Measurements from ENCODE around the gene HS3ST4.

DNA sequence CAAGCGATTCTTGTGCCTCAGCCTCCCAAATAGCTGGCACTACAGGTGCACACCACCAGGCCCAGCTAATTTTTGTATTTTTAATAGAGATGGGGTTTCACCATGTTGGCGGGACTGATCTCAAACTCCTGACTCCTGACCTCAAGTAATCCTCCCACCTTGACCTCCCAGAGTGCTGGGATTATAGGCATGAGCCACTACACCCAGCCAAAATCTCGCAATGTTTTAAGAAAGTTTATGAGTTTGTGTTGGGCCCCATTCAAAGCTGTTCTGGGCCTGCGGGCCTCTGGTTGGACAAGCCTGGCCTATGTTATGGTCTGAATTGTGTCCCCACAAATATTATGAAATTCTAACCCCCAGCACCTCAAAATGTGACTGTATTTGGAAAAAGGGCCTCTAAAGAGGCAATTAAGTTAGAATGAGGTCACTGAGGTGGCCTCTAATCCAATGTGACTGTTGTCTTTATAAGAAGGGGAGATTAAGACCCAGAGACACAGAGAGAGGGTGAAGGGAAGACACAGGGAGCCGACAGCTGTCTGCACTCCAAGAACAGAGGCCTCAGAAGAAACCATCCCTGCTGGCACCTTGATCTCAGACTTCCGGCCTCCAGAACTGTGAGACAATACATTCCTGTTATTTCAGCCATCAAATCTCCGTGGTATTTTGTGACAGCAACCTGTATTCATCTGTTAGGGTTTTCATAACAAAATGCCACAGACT is 469.9 kb downstream of the HS3ST4 start:
- TF ChIP-seq POLR2A (IDR thresholded peaks at IDR 0.05; ENCODE audit: borderline replicate concordance, extremely low read depth, insufficient read depth, insufficient read length): no peak
- TF ChIP-seq, protein P1, sequence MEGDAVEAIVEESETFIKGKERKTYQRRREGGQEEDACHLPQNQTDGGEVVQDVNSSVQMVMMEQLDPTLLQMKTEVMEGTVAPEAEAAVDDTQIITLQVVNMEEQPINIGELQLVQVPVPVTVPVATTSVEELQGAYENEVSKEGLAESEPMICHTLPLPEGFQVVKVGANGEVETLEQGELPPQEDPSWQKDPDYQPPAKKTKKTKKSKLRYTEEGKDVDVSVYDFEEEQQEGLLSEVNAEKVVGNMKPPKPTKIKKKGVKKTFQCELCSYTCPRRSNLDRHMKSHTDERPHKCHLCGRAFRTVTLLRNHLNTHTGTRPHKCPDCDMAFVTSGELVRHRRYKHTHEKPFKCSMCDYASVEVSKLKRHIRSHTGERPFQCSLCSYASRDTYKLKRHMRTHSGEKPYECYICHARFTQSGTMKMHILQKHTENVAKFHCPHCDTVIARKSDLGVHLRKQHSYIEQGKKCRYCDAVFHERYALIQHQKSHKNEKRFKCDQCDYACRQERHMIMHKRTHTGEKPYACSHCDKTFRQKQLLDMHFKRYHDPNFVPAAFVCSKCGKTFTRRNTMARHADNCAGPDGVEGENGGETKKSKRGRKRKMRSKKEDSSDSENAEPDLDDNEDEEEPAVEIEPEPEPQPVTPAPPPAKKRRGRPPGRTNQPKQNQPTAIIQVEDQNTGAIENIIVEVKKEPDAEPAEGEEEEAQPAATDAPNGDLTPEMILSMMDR (IDR thresholded peaks at IDR 0.05 in 2 of 3, conservative IDR thresholded peaks at IDR 0.05 in 1 of 3; ENCODE audit: borderline replicate concordance in 1 of 3, insufficient read depth in 1 of 3, low read depth in 2 of 3, low read length in 2 of 3): no peak
- no peak for TF ChIP-seq EZH2 (IDR thresholded peaks at IDR 0.05)
- TF ChIP-seq, protein P2, sequence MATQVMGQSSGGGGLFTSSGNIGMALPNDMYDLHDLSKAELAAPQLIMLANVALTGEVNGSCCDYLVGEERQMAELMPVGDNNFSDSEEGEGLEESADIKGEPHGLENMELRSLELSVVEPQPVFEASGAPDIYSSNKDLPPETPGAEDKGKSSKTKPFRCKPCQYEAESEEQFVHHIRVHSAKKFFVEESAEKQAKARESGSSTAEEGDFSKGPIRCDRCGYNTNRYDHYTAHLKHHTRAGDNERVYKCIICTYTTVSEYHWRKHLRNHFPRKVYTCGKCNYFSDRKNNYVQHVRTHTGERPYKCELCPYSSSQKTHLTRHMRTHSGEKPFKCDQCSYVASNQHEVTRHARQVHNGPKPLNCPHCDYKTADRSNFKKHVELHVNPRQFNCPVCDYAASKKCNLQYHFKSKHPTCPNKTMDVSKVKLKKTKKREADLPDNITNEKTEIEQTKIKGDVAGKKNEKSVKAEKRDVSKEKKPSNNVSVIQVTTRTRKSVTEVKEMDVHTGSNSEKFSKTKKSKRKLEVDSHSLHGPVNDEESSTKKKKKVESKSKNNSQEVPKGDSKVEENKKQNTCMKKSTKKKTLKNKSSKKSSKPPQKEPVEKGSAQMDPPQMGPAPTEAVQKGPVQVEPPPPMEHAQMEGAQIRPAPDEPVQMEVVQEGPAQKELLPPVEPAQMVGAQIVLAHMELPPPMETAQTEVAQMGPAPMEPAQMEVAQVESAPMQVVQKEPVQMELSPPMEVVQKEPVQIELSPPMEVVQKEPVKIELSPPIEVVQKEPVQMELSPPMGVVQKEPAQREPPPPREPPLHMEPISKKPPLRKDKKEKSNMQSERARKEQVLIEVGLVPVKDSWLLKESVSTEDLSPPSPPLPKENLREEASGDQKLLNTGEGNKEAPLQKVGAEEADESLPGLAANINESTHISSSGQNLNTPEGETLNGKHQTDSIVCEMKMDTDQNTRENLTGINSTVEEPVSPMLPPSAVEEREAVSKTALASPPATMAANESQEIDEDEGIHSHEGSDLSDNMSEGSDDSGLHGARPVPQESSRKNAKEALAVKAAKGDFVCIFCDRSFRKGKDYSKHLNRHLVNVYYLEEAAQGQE (IDR thresholded peaks at IDR 0.05; ENCODE audit: low read depth): no peak
- no peak for TF ChIP-seq RAD21 (IDR thresholded peaks at IDR 0.05; ENCODE audit: low read depth)
- TF ChIP-seq EZH2phosphoT487 (IDR thresholded peaks at IDR 0.05; ENCODE audit: borderline replicate concordance): no peak

All from HCT116 (cell line).